CD14-positive monocyte (primary cell): ENCODE results near the gene TMEM61. TPM values are rescaled to one million over a fixed set of nuclear protein-coding genes. Genes with fewer than 3 reads are reported as not detected.

ENCODE experiments used
- DNase-seq, 3 donors: peaks; one replicate each; pipeline ENCODE4 v3.0.0-alpha.2; 2011 to 2022
- H2AFZ ChIP-seq: 2 replicates; pipeline ENCODE4 v1.6.0; 2012; ENCODE audit warnings: mild to moderate bottlenecking, low read depth, low read length, inconsistent platforms; ENCODE audit not compliant: insufficient read depth, poor library complexity, severe bottlenecking
- H3K27ac ChIP-seq, 2 donors: 1 replicate in 1 of 2; 2 replicates in 1 of 2; pipeline ENCODE4 v1.5.1; 2012 to 2013; ENCODE audit warnings: low read length in 2 of 2, control low read depth in 1 of 2, inconsistent platforms in 1 of 2, low read depth in 1 of 2, mild to moderate bottlenecking in 1 of 2
- H3K27me3 ChIP-seq, 2 donors: one replicate each; pipeline versions ENCODE4 v1.6.0 to v1.6.1; 2011 to 2013; ENCODE audit warnings: low read length in 2 of 2; ENCODE audit not compliant: control insufficient read depth in 2 of 2, insufficient read depth in 2 of 2
- H3K36me3 ChIP-seq, 2 donors: replicated peaks in 1 of 2; 1 replicate in 1 of 2; 2 replicates in 1 of 2; pipeline versions ENCODE4 v1.5.1 to v1.6.1; 2012 to 2013; ENCODE audit warnings: low read length in 2 of 2, control low read depth in 1 of 2, inconsistent platforms in 1 of 2, mild to moderate bottlenecking in 1 of 2; ENCODE audit not compliant: insufficient read depth in 2 of 2, control insufficient read depth in 1 of 2
- H3K4me1 ChIP-seq, 2 donors: 1 replicate in 1 of 2; 2 replicates in 1 of 2; pipeline versions ENCODE4 v1.5.1 to v1.6.1; 2012 to 2013; ENCODE audit warnings: low read length in 2 of 2, control low read depth in 1 of 2, inconsistent platforms in 1 of 2, mild to moderate bottlenecking in 1 of 2, moderate library complexity in 1 of 2; ENCODE audit not compliant: insufficient read depth in 2 of 2, control insufficient read depth in 1 of 2
- H3K4me2 ChIP-seq: replicated peaks from 2 replicates; pipeline ENCODE3; 2012; ENCODE audit warnings: low read length, moderate library complexity, mild to moderate bottlenecking; ENCODE audit not compliant: poor library complexity, severe bottlenecking; ENCODE audit errors: extremely low read depth
- H3K4me3 ChIP-seq, 3 experiments: fragments of 200-600 bp in 1 of 3; sonication (generic) in 1 of 3; replicated peaks in 1 of 3; 1 replicate in 2 of 3; 2 replicates in 1 of 3; pipeline ENCODE4 v1.5.1; 2011 to 2013; ENCODE audit warnings: low read length in 3 of 3, mild to moderate bottlenecking in 3 of 3, control low read depth in 2 of 3, low read depth in 2 of 3, inconsistent platforms in 1 of 3, moderate library complexity in 1 of 3
- H3K79me2 ChIP-seq: 2 replicates; pipeline ENCODE4 v1.6.0; 2012; ENCODE audit warnings: mild to moderate bottlenecking, control low read depth, inconsistent platforms, low read length, moderate library complexity; ENCODE audit not compliant: insufficient read depth
- H3K9ac ChIP-seq: 2 replicates; pipeline ENCODE4 v1.6.0; 2017; ENCODE audit warnings: low read length, mild to moderate bottlenecking; ENCODE audit not compliant: insufficient read depth, poor library complexity, severe bottlenecking
- H3K9me3 ChIP-seq, 2 donors: replicated peaks in 1 of 2; 1 replicate in 1 of 2; 2 replicates in 1 of 2; pipeline versions ENCODE4 v1.5.1 to v1.6.1; 2012 to 2013; ENCODE audit warnings: low read length in 2 of 2, control low read depth in 1 of 2; ENCODE audit not compliant: control insufficient read depth in 1 of 2, insufficient read depth in 1 of 2
- H4K20me1 ChIP-seq: 2 replicates; pipeline ENCODE4 v1.6.0; 2012; ENCODE audit warnings: mild to moderate bottlenecking, low read length, control low read depth, moderate library complexity; ENCODE audit not compliant: insufficient read depth
- H3K27ac Mint-ChIP-seq, 7 donors: one replicate each; pipeline ENCODE4 v1.8.0; 2020; ENCODE audit warnings: mild to moderate bottlenecking in 7 of 7, mixed read lengths in 7 of 7, moderate library complexity in 6 of 7, inconsistent platforms in 2 of 7
- H3K27me3 Mint-ChIP-seq, 3 donors: one replicate each; pipeline ENCODE4 v1.8.0; 2021 to 2022; ENCODE audit warnings: low read depth in 3 of 3, mild to moderate bottlenecking in 3 of 3, mixed read lengths in 3 of 3, moderate library complexity in 3 of 3, inconsistent platforms in 1 of 3
- H3K36me3 Mint-ChIP-seq, 2 donors: one replicate each; pipeline ENCODE4 v1.8.0; 2020; ENCODE audit warnings: mixed read lengths in 2 of 2, inconsistent platforms in 1 of 2, mild to moderate bottlenecking in 1 of 2
- H3K4me1 Mint-ChIP-seq: one replicate; pipeline ENCODE4 v1.8.0; 2020; ENCODE audit warnings: mild to moderate bottlenecking, mixed read lengths
- H3K4me3 Mint-ChIP-seq, 2 donors: one replicate each; pipeline ENCODE4 v1.8.0; 2020; ENCODE audit warnings: mild to moderate bottlenecking in 2 of 2, mixed read lengths in 2 of 2, moderate library complexity in 1 of 2
- H3K9me3 Mint-ChIP-seq, 7 donors: one replicate each; pipeline ENCODE4 v1.8.0; 2020 to 2022; ENCODE audit warnings: mixed read lengths in 7 of 7, mild to moderate bottlenecking in 6 of 7, moderate library complexity in 6 of 7, inconsistent platforms in 2 of 7
- CTCF ChIP-seq: fragments of 200-600 bp; IDR thresholded peaks from one replicate; pipeline ENCODE4 v1.8.0; 2022; ENCODE audit warnings: antibody characterized with exemption, mild to moderate bottlenecking
- WGBS: methylation state at CpG from one replicate; pipeline ENCODE4 v1.1.5; 2013; ENCODE audit warnings: missing lambda C conversion rate; ENCODE audit not compliant: insufficient coverage; 5-methylcytosine and 5-hydroxymethylcytosine counted together
- intact Hi-C, 2 donors: fragments of 100-400 bp; cut with micrococcal nuclease; formaldehyde crosslinking; loops; one replicate each; pipeline versions ENCODE4 v1.15.0 to v1.15.1; 2023
- polyA plus RNA-seq, 3 donors: library from polyadenylated mRNA; depleted of rRNA in 1 of 3; unstranded in 2 of 3; stranded (reverse) in 1 of 3; fragments of 300-500 nt in 2 of 3; fragments of >200 nt in 1 of 3; fragmentation: Illumina TruSeq in 2 of 3; gene quantifications; 1 replicate in 2 of 3; 2 replicates in 1 of 3; pipeline ENCODE4 v1.2.3, GENCODE V29; 2012 to 2021

The TMEM61 gene
- polyA plus RNA-seq, 3 donors = not detected

DNA sequence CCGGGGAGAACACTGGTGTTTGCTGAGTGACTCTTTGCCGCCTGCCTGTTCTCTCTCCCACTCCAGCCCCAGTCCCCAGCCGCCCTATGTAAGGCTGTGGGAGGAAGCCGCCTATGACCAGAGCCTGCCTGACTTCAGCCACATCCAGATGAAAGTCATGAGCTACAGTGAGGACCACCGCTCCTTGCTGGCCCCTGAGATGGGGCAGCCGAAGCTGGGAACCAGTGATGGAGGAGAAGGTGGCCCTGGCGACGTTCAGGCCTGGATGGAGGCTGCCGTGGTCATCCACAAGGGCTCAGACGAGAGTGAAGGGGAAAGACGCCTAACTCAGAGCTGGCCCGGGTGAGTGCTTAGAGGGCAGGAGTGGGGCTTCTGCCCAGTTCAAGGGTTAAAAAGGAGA, 26.5 kb downstream of the TMEM61 start:
- intact Hi-C loops = no loop called here
- no peak overlapping the region for H3K4me3 ChIP-seq

DNA sequence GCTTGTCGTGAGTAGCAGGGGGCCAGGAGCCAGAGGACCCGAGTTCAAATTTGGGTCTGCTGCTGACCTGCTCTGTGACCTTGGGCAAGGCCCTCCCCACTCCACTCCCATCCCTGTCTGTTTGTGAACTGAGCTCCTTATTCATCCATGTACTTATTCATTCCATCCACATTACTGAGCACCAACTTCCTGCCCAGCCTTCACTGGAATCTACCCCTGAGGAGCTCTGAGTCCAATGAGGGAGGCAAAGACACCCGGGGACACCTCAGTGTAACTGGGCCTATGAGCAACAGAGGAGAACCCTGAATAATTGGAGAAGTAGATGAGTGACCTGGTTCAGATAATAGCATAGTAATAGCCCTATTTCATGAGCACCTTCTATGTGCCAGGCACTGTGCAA, 27.2 kb downstream of the TMEM61 start:
- no peak for TF ChIP-seq CTCF
- no peak overlapping the region for H3K9ac ChIP-seq
- H3K4me3 ChIP-seq = no peak overlapping the region
- H2AFZ ChIP-seq = no peak overlapping the region
- intact Hi-C loops = no loop called here
- no peaks in the 10 kb centered on the region for H3K9me3 ChIP-seq
- DNase-seq = no peak
- Mint-ChIP-seq H3K27ac (peak overlapping the region in 1 of 7 donors; percentile 28), H3K27me3 (peaks cover under 1 to 7% (median 6%) of the 10 kb centered on the region in 3 donors), H3K4me1 (no peaks in the 10 kb centered on the region), H3K36me3 (no peaks in the 10 kb centered on the region), H3K9me3 (peaks cover 0 to 9% (median 3%) of the 10 kb centered on the region in 7 donors), H3K4me3 (no peak overlapping the region)
- no peaks in the 10 kb centered on the region for H4K20me1 ChIP-seq
- H3K27ac ChIP-seq = no peak overlapping the region
- no peaks in the 10 kb centered on the region for H3K36me3 ChIP-seq
- H3K4me2 ChIP-seq = no peak overlapping the region
- 94% methylated on average over 2 of the region's 3 CpGs for WGBS
- no peaks in the 10 kb centered on the region for H3K79me2 ChIP-seq
- no peaks in the 10 kb centered on the region for H3K27me3 ChIP-seq
- no peaks in the 10 kb centered on the region for H3K4me1 ChIP-seq

More for the DNA sequence above, 26.5 kb downstream of the TMEM61 start:
- Histone ChIP-seq H4K20me1 (no peaks in the 10 kb centered on the region), H3K27me3 (no peaks in the 10 kb centered on the region), H3K27ac (no peak overlapping the region), H3K9ac (peak overlapping the region; percentile 19), H3K4me1 (no peaks in the 10 kb centered on the region), H3K36me3 (no peaks in the 10 kb centered on the region), H3K79me2 (no peaks in the 10 kb centered on the region), H2AFZ (no peak overlapping the region), H3K9me3 (no peaks in the 10 kb centered on the region), H3K4me2 (no peak overlapping the region)
- no peak for DNase-seq
- no peak for TF ChIP-seq CTCF
- H3K36me3 Mint-ChIP-seq = no peaks in the 10 kb centered on the region
- no peaks in the 10 kb centered on the region for H3K4me1 Mint-ChIP-seq
- peaks cover 0 to 9% (median 3%) of the 10 kb centered on the region in 7 donors for H3K9me3 Mint-ChIP-seq
- H3K27ac Mint-ChIP-seq = no peak overlapping the region
- H3K4me3 Mint-ChIP-seq = no peak overlapping the region
- WGBS = 89% methylated on average over 7 of the region's 12 CpGs
- peaks cover 0 to 6% (median 6%) of the 10 kb centered on the region in 3 donors for H3K27me3 Mint-ChIP-seq
